HEK293 (cell line): Measurements from ENCODE around the gene ALG8.

Experiments
- GLI4 ChIP-seq: fragments of 450-650 bp; formaldehyde crosslinking; IDR thresholded peaks from 2 replicates; pipeline ENCODE4 v1.5.1; 2016; ENCODE audit warnings: missing biosample characterization, missing genetic modification characterization
- HOXA7 ChIP-seq: sonication (generic); formaldehyde crosslinking; IDR thresholded peaks from 2 replicates; pipeline ENCODE4 v1.8.1; 2022; ENCODE audit warnings: missing genetic modification reagents, borderline replicate concordance
- HOXC10 ChIP-seq: sonication (generic); formaldehyde crosslinking; IDR thresholded peaks from 2 replicates; pipeline ENCODE4 v1.8.1; 2023; ENCODE audit warnings: mild to moderate bottlenecking, missing genetic modification reagents
- KLF10 ChIP-seq: fragments of 450-650 bp; IDR thresholded peaks from 2 replicates; pipeline ENCODE4 v1.5.1; 2018; ENCODE audit warnings: missing biosample characterization, mild to moderate bottlenecking, missing genetic modification characterization
- OSR2 ChIP-seq: fragments of 450-650 bp; formaldehyde crosslinking; IDR thresholded peaks from 2 replicates; pipeline ENCODE4 v1.5.1; 2016; ENCODE audit warnings: missing biosample characterization, missing genetic modification characterization
- OVOL3 ChIP-seq: fragments of 450-650 bp; formaldehyde crosslinking; IDR thresholded peaks from 2 replicates; pipeline ENCODE4 v1.5.1; 2016; ENCODE audit warnings: missing biosample characterization, missing genetic modification characterization
- SCRT2 ChIP-seq: fragments of 450-650 bp; formaldehyde crosslinking; IDR thresholded peaks from 2 replicates; pipeline ENCODE4 v1.5.1; 2016; ENCODE audit warnings: missing biosample characterization, missing genetic modification characterization
- SETDB1 ChIP-seq: IDR thresholded peaks from one replicate; pipeline ENCODE4 v1.6.1; 2017; ENCODE audit warnings: mild to moderate bottlenecking, low read length, moderate library complexity, mixed read lengths; ENCODE audit not compliant: insufficient read length
- SP3 ChIP-seq: fragments of 450-650 bp; formaldehyde crosslinking; IDR thresholded peaks from 2 replicates; pipeline ENCODE4 v1.5.1; 2016; ENCODE audit warnings: missing biosample characterization, missing genetic modification characterization
- YY1 ChIP-seq: fragments of 450-650 bp; formaldehyde crosslinking; IDR thresholded peaks from 2 replicates; pipeline ENCODE4 v1.5.1; 2018; ENCODE audit warnings: missing biosample characterization, missing genetic modification characterization
- ZNF112 ChIP-seq: fragments of 450-650 bp; formaldehyde crosslinking; IDR thresholded peaks from 2 replicates; pipeline ENCODE4 v1.5.0; 2017; ENCODE audit warnings: missing biosample characterization, missing genetic modification characterization
- ZNF16 ChIP-seq: fragments of 450-650 bp; formaldehyde crosslinking; IDR thresholded peaks from 2 replicates; pipeline ENCODE4 v1.5.1; 2016; ENCODE audit warnings: low read depth, missing biosample characterization, missing genetic modification characterization
- ZNF174 ChIP-seq: fragments of 450-650 bp; formaldehyde crosslinking; IDR thresholded peaks from 2 replicates; pipeline ENCODE4 v1.5.0; 2017; ENCODE audit warnings: missing biosample characterization, mild to moderate bottlenecking, missing genetic modification characterization
- ZNF184 ChIP-seq: fragments of 450-650 bp; IDR thresholded peaks from 2 replicates; pipeline ENCODE4 v1.5.1; 2018; ENCODE audit warnings: missing biosample characterization, mild to moderate bottlenecking, missing genetic modification characterization
- ZNF23 ChIP-seq: fragments of 450-650 bp; formaldehyde crosslinking; IDR thresholded peaks from 2 replicates; pipeline ENCODE4 v1.5.1; 2016; ENCODE audit warnings: missing biosample characterization, missing genetic modification characterization, borderline replicate concordance
- ZNF24 ChIP-seq: fragments of 450-650 bp; formaldehyde crosslinking; IDR thresholded peaks from 2 replicates; pipeline ENCODE4 v1.5.1; 2016; ENCODE audit warnings: missing biosample characterization, missing genetic modification characterization
- ZNF248 ChIP-seq: fragments of 450-650 bp; formaldehyde crosslinking; IDR thresholded peaks from 2 replicates; pipeline ENCODE4 v1.5.1; 2017; ENCODE audit warnings: missing biosample characterization, missing genetic modification characterization
- ZNF416 ChIP-seq: fragments of 450-650 bp; formaldehyde crosslinking; IDR thresholded peaks from 2 replicates; pipeline ENCODE4 v1.5.1; 2016; ENCODE audit warnings: missing biosample characterization, missing genetic modification characterization
- ZNF629 ChIP-seq: fragments of 450-650 bp; formaldehyde crosslinking; IDR thresholded peaks from 2 replicates; pipeline ENCODE4 v1.5.1; 2017; ENCODE audit warnings: missing biosample characterization, missing genetic modification characterization
- ZNF701 ChIP-seq: fragments of 450-650 bp; formaldehyde crosslinking; IDR thresholded peaks from 2 replicates; pipeline ENCODE4 v1.5.1; 2016; ENCODE audit warnings: missing biosample characterization, missing genetic modification characterization
- ZNF785 ChIP-seq: fragments of 450-650 bp; formaldehyde crosslinking; IDR thresholded peaks from 2 replicates; pipeline ENCODE4 v1.5.1; 2016; ENCODE audit warnings: missing biosample characterization, missing genetic modification characterization
- ZNF837 ChIP-seq: fragments of 450-650 bp; formaldehyde crosslinking; IDR thresholded peaks from 2 replicates; pipeline ENCODE4 v1.5.1; 2016; ENCODE audit warnings: missing biosample characterization, missing genetic modification characterization
- TF ChIP-seq, protein P1 (sequence below): fragments of 450-650 bp; IDR thresholded peaks from 2 replicates; pipeline ENCODE4 v1.5.1; 2018; ENCODE audit warnings: missing biosample characterization, missing genetic modification characterization
- TF ChIP-seq, protein P2 (sequence below): fragments of 450-650 bp; formaldehyde crosslinking; IDR thresholded peaks from 2 replicates; pipeline ENCODE4 v1.5.1; 2016; ENCODE audit warnings: missing biosample characterization, missing genetic modification characterization
- TF ChIP-seq, protein P3 (sequence below): fragments of 450-650 bp; formaldehyde crosslinking; IDR thresholded peaks from 2 replicates; pipeline ENCODE4 v1.5.1; 2016; ENCODE audit warnings: missing biosample characterization, missing genetic modification characterization
- TF ChIP-seq, protein P4 (sequence below): fragments of 450-650 bp; formaldehyde crosslinking; IDR thresholded peaks from 2 replicates; pipeline ENCODE4 v1.5.1; 2016; ENCODE audit warnings: missing biosample characterization, missing genetic modification characterization, low read depth
- TF ChIP-seq, protein P5 (sequence below): fragments of 450-650 bp; formaldehyde crosslinking; IDR thresholded peaks from 2 replicates; pipeline ENCODE4 v1.5.1; 2016; ENCODE audit warnings: missing biosample characterization, missing genetic modification characterization
- TF ChIP-seq, protein P6 (sequence below): fragments of 450-650 bp; formaldehyde crosslinking; IDR thresholded peaks from 2 replicates; pipeline ENCODE4 v1.5.1; 2017; ENCODE audit warnings: missing biosample characterization, missing genetic modification characterization

The ALG8 gene

DNA sequence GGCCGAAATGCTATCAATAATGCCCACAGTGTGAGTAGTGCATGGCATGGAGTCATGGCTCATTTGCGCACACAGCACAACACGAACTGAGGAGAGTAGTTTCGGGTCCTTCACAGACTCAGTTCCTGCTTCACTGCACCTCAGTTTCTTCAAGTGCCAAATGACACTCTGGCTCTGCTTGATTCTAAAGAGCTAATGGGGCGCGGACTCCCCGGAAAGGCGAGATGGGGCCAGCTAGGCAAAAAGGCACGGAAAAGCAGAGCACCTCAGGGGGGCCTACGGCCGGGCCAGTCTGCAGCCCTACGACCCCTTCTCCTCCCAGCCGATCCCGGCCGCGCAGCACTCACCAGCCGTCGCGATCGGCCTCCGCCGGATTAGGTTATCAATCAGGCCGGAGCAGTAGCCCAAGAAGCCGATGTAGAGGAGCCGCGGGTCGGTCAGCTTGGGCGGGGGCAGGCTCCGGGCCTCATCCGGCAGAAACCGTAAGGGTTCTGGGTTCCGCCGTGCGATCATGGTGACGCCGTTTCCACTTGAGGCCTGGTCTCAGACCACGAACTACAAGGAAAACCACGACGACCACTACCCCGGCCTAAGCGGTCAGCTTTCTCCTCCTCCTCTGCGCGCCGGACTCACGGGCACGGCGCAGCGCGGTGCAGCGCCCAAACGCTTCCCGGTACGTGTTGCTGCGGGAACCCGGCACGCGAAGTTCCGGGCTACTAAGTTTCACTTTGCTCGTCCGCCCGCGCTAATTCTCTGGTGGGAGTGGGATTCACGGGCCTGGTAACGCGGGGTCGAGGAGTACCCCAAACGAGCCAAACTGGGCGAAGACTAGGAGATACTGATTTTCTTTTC is 60.0 kb downstream of the ALG8 start, which contains the start of gene NDUFC2 (continued):
- TF ChIP-seq, protein P1, sequence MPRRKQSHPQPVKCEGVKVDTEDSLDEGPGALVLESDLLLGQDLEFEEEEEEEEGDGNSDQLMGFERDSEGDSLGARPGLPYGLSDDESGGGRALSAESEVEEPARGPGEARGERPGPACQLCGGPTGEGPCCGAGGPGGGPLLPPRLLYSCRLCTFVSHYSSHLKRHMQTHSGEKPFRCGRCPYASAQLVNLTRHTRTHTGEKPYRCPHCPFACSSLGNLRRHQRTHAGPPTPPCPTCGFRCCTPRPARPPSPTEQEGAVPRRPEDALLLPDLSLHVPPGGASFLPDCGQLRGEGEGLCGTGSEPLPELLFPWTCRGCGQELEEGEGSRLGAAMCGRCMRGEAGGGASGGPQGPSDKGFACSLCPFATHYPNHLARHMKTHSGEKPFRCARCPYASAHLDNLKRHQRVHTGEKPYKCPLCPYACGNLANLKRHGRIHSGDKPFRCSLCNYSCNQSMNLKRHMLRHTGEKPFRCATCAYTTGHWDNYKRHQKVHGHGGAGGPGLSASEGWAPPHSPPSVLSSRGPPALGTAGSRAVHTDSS (tag by site-specific recombination), result peak; percentile 67
- TF ChIP-seq ZNF701 (tag by site-specific recombination), result no peak
- no peak for TF ChIP-seq ZNF184 (tag by site-specific recombination)
- no peak for TF ChIP-seq ZNF248 (tag by site-specific recombination)
- TF ChIP-seq ZNF174 (tag by site-specific recombination), result no peak
- peak; percentile 68 for TF ChIP-seq ZNF629 (tag by site-specific recombination)
- TF ChIP-seq HOXC10 (CRISPR knock-in tag), result no peak
- TF ChIP-seq ZNF837 (tag by site-specific recombination), result no peak
- TF ChIP-seq SCRT2 (tag by site-specific recombination), result peak; percentile 94
- TF ChIP-seq, protein P2, sequence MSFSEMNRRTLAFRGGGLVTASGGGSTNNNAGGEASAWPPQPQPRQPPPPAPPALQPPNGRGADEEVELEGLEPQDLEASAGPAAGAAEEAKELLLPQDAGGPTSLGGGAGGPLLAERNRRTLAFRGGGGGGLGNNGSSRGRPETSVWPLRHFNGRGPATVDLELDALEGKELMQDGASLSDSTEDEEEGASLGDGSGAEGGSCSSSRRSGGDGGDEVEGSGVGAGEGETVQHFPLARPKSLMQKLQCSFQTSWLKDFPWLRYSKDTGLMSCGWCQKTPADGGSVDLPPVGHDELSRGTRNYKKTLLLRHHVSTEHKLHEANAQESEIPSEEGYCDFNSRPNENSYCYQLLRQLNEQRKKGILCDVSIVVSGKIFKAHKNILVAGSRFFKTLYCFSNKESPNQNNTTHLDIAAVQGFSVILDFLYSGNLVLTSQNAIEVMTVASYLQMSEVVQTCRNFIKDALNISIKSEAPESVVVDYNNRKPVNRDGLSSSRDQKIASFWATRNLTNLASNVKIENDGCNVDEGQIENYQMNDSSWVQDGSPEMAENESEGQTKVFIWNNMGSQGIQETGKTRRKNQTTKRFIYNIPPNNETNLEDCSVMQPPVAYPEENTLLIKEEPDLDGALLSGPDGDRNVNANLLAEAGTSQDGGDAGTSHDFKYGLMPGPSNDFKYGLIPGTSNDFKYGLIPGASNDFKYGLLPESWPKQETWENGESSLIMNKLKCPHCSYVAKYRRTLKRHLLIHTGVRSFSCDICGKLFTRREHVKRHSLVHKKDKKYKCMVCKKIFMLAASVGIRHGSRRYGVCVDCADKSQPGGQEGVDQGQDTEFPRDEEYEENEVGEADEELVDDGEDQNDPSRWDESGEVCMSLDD (tag by site-specific recombination), result 0 out of 2 replicates have a peak, but pooled peaks have one; percentile 27
- TF ChIP-seq SP3 (tag by site-specific recombination), result peak; percentile 55; the same call in 1 of the 2 replicates
- no peak for TF ChIP-seq ZNF112 (tag by site-specific recombination)
- peak; percentile 85; the same call in 1 of the 2 replicates for TF ChIP-seq GLI4
- 0 out of 2 replicates have a peak, but pooled peaks have one; percentile 27 for TF ChIP-seq ZNF785 (tag by site-specific recombination)
- TF ChIP-seq OSR2 (tag by site-specific recombination), result no peak
- no peak for TF ChIP-seq SETDB1
- TF ChIP-seq ZNF416, result no peak
- TF ChIP-seq HOXA7 (CRISPR knock-in tag), result no peak; the same call in 1 of the 2 replicates
- 0 out of 2 replicates have a peak, but pooled peaks have one; percentile 33 for TF ChIP-seq KLF10
- TF ChIP-seq ZNF24 (tag by site-specific recombination), result peak; percentile 83; the same call in 1 of the 2 replicates
- peak; percentile 65 for TF ChIP-seq YY1 (tag by site-specific recombination)
- no peak for TF ChIP-seq ZNF23 (tag by site-specific recombination)
- TF ChIP-seq, protein P3, sequence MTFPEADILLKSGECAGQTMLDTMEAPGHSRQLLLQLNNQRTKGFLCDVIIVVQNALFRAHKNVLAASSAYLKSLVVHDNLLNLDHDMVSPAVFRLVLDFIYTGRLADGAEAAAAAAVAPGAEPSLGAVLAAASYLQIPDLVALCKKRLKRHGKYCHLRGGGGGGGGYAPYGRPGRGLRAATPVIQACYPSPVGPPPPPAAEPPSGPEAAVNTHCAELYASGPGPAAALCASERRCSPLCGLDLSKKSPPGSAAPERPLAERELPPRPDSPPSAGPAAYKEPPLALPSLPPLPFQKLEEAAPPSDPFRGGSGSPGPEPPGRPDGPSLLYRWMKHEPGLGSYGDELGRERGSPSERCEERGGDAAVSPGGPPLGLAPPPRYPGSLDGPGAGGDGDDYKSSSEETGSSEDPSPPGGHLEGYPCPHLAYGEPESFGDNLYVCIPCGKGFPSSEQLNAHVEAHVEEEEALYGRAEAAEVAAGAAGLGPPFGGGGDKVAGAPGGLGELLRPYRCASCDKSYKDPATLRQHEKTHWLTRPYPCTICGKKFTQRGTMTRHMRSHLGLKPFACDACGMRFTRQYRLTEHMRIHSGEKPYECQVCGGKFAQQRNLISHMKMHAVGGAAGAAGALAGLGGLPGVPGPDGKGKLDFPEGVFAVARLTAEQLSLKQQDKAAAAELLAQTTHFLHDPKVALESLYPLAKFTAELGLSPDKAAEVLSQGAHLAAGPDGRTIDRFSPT (tag by site-specific recombination), result no peak
- TF ChIP-seq OVOL3 (tag by site-specific recombination), result peak; percentile 83
- TF ChIP-seq, protein P4, sequence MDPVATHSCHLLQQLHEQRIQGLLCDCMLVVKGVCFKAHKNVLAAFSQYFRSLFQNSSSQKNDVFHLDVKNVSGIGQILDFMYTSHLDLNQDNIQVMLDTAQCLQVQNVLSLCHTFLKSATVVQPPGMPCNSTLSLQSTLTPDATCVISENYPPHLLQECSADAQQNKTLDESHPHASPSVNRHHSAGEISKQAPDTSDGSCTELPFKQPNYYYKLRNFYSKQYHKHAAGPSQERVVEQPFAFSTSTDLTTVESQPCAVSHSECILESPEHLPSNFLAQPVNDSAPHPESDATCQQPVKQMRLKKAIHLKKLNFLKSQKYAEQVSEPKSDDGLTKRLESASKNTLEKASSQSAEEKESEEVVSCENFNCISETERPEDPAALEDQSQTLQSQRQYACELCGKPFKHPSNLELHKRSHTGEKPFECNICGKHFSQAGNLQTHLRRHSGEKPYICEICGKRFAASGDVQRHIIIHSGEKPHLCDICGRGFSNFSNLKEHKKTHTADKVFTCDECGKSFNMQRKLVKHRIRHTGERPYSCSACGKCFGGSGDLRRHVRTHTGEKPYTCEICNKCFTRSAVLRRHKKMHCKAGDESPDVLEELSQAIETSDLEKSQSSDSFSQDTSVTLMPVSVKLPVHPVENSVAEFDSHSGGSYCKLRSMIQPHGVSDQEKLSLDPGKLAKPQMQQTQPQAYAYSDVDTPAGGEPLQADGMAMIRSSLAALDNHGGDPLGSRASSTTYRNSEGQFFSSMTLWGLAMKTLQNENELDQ (tag by site-specific recombination), result no peak
- TF ChIP-seq ZNF16 (tag by site-specific recombination), result no peak
- TF ChIP-seq, protein P5, sequence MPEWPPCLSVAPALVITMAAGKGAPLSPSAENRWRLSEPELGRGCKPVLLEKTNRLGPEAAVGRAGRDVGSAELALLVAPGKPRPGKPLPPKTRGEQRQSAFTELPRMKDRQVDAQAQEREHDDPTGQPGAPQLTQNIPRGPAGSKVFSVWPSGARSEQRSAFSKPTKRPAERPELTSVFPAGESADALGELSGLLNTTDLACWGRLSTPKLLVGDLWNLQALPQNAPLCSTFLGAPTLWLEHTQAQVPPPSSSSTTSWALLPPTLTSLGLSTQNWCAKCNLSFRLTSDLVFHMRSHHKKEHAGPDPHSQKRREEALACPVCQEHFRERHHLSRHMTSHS (tag by site-specific recombination), result no peak
- TF ChIP-seq, protein P6, sequence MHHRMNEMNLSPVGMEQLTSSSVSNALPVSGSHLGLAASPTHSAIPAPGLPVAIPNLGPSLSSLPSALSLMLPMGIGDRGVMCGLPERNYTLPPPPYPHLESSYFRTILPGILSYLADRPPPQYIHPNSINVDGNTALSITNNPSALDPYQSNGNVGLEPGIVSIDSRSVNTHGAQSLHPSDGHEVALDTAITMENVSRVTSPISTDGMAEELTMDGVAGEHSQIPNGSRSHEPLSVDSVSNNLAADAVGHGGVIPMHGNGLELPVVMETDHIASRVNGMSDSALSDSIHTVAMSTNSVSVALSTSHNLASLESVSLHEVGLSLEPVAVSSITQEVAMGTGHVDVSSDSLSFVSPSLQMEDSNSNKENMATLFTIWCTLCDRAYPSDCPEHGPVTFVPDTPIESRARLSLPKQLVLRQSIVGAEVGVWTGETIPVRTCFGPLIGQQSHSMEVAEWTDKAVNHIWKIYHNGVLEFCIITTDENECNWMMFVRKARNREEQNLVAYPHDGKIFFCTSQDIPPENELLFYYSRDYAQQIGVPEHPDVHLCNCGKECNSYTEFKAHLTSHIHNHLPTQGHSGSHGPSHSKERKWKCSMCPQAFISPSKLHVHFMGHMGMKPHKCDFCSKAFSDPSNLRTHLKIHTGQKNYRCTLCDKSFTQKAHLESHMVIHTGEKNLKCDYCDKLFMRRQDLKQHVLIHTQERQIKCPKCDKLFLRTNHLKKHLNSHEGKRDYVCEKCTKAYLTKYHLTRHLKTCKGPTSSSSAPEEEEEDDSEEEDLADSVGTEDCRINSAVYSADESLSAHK, result peak; percentile 48; the same call in 1 of the 2 replicates
